Ishikawa (cell line): ENCODE results near the gene FKTN.

ENCODE experiments used
- CEBPB ChIP-seq: IDR thresholded peaks from 2 replicates; pipeline ENCODE4 v1.6.1; 2012
- CREB1 ChIP-seq: IDR thresholded peaks from 2 replicates; pipeline ENCODE4 v1.6.1; 2012; ENCODE audit warnings: low read depth
- EGR1 ChIP-seq: IDR thresholded peaks from 2 replicates; pipeline ENCODE4 v1.6.1; 2012
- TCF12 ChIP-seq: IDR thresholded peaks from 2 replicates; pipeline ENCODE4 v1.6.1; 2012; ENCODE audit warnings: low read depth
- TF ChIP-seq, protein P1 (sequence below): IDR thresholded peaks from 2 replicates; pipeline ENCODE4 v1.6.1; 2012; ENCODE audit warnings: low read depth, mild to moderate bottlenecking
- TF ChIP-seq, protein P2 (sequence below): IDR thresholded peaks from 2 replicates; pipeline ENCODE4 v1.6.1; 2012
- TF ChIP-seq, protein P3 (sequence below): IDR thresholded peaks from 2 replicates; pipeline ENCODE4 v1.6.1; 2012

DNA sequence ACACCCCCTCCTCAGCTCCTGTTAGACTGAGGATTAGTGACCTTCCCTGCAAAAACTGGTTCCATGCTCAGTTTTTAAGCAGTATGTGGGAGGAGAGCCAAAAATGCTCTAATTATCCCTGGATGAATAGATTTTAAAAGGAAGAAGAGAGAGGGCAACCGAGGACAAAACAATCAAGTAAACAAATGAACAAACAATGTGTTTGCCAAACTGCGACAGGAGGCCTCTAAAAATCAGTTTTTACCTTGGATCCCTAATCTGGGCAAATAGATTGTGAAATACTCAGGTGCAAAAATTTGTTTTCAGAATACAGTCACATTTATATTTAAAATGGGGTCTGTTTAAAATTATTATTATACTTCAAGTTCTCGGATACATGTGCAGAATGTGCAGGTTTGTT, 112.8 kb downstream of the FKTN start:
- TF ChIP-seq, protein P1, sequence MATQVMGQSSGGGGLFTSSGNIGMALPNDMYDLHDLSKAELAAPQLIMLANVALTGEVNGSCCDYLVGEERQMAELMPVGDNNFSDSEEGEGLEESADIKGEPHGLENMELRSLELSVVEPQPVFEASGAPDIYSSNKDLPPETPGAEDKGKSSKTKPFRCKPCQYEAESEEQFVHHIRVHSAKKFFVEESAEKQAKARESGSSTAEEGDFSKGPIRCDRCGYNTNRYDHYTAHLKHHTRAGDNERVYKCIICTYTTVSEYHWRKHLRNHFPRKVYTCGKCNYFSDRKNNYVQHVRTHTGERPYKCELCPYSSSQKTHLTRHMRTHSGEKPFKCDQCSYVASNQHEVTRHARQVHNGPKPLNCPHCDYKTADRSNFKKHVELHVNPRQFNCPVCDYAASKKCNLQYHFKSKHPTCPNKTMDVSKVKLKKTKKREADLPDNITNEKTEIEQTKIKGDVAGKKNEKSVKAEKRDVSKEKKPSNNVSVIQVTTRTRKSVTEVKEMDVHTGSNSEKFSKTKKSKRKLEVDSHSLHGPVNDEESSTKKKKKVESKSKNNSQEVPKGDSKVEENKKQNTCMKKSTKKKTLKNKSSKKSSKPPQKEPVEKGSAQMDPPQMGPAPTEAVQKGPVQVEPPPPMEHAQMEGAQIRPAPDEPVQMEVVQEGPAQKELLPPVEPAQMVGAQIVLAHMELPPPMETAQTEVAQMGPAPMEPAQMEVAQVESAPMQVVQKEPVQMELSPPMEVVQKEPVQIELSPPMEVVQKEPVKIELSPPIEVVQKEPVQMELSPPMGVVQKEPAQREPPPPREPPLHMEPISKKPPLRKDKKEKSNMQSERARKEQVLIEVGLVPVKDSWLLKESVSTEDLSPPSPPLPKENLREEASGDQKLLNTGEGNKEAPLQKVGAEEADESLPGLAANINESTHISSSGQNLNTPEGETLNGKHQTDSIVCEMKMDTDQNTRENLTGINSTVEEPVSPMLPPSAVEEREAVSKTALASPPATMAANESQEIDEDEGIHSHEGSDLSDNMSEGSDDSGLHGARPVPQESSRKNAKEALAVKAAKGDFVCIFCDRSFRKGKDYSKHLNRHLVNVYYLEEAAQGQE = no peak
- TF ChIP-seq TCF12 (no peak), CEBPB (no peak), CREB1 (no peak), EGR1 (no peak)
- TF ChIP-seq, protein P2, sequence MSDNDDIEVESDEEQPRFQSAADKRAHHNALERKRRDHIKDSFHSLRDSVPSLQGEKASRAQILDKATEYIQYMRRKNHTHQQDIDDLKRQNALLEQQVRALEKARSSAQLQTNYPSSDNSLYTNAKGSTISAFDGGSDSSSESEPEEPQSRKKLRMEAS = no peak
- TF ChIP-seq, protein P3, sequence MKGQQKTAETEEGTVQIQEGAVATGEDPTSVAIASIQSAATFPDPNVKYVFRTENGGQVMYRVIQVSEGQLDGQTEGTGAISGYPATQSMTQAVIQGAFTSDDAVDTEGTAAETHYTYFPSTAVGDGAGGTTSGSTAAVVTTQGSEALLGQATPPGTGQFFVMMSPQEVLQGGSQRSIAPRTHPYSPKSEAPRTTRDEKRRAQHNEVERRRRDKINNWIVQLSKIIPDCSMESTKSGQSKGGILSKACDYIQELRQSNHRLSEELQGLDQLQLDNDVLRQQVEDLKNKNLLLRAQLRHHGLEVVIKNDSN = no peak
